NT2/D1 (cell line): ENCODE data around the gene OR51B2.

Experiments
- SUZ12 ChIP-seq: IDR thresholded peaks from 2 replicates; pipeline ENCODE4 v1.6.1; 2011; ENCODE audit not compliant: insufficient read length, insufficient read depth; ENCODE audit errors: extremely low read depth
- YY1 ChIP-seq: IDR thresholded peaks from 2 replicates; pipeline ENCODE4 v1.6.1; 2011; ENCODE audit not compliant: insufficient read length, insufficient read depth

DNA sequence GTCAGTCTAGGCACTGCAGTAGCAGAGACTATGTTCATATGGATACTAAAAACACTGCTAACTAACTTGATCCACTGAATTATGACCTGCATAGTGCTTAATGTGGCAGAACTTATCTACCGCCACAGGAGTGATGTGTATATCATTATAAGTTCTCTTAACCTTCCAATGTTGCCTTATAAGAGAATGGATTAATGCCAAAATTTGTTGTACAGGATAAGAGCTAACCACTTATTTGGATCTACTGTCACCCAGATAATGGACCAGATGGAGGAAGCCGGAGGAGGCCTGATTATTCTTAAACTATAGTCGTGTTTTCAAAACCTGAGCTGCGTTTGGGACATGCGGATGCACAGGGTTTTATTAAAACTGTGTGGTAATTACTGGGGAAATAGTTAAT lies 20.5 kb downstream of the OR51B2 start:
- no peak for TF ChIP-seq YY1
- TF ChIP-seq SUZ12, result no peak
